AG10803 (cell line): ENCODE measurements around the gene MMP24.
A peak's percentile ranks its signal among the peaks of the same experiment; 100 is the strongest.
"Not testable (repeated sequence)": the region's sequence is repeated elsewhere in the genome, so short reads cannot be mapped to it uniquely, and the experiment has no call there.

Source experiments
- DNase-seq: peaks from one replicate; pipeline ENCODE4 v3.0.0; 2010; ENCODE audit warnings: low read depth
- H3K4me3 ChIP-seq: 2 replicates; pipeline ENCODE4 v1.5.1; 2011; ENCODE audit warnings: mild to moderate bottlenecking, low read length, control low read depth
- CTCF ChIP-seq: conservative IDR thresholded peaks from 2 replicates; pipeline ENCODE4 v1.5.1; 2011; ENCODE audit warnings: mild to moderate bottlenecking, low read length, control low read depth, inconsistent platforms

Gene MMP24

GRCh38 chr20:35311822-35312221 lies 85.3 kb downstream of the MMP24 start:
- TF ChIP-seq CTCF, result no peak
- no peak for DNase-seq

GRCh38 chr20:35312318-35312717 lies 85.8 kb downstream of the MMP24 start:
- no peak for TF ChIP-seq CTCF
- DNase-seq, result peak; percentile 94
- H3K4me3 ChIP-seq, result no peak overlapping the region

More at GRCh38 chr20:35311822-35312221, 85.3 kb downstream of the MMP24 start:
- H3K4me3 ChIP-seq, result no peak overlapping the region

- peak; percentile 54 for DNase-seq
- no peak for TF ChIP-seq CTCF
- H3K4me3 ChIP-seq, result no peak overlapping the region
Measured at GRCh38 chr20:35314816-35315631, 88.5 kb downstream of the MMP24 start.

GRCh38 chr20:35315632-35316020 lies 89.1 kb downstream of the MMP24 start:
- not testable (repeated sequence) for H3K4me3 ChIP-seq
- DNase-seq, result peak; percentile 44

- no peak overlapping the region for H3K4me3 ChIP-seq
- TF ChIP-seq CTCF, result no peak
- no peak for DNase-seq
Measured at GRCh38 chr20:35316086-35316485, 89.6 kb downstream of the MMP24 start.

GRCh38 chr20:35317416-35318210 lies 91.1 kb downstream of the MMP24 start:
- DNase-seq, result no peak
- no peak overlapping the region for H3K4me3 ChIP-seq
- no peak for TF ChIP-seq CTCF

GRCh38 chr20:35318502-35319157 lies 92.1 kb downstream of the MMP24 start:
- TF ChIP-seq CTCF, result no peak
- DNase-seq, result peak; percentile 66
- H3K4me3 ChIP-seq, result no peak overlapping the region
